NCI-H1092 treated with DMSO at 0.1 percent for 48 hours (cell line): ENCODE measurements around the gene MROH9.
A peak's percentile ranks its signal among the peaks of the same experiment; 100 is the strongest.

ENCODE experiments used
- DNase-seq: peaks from one replicate; lab custom pipeline; 2025; lab: John Stamatoyannopoulos, UW

The MROH9 gene

DNA sequence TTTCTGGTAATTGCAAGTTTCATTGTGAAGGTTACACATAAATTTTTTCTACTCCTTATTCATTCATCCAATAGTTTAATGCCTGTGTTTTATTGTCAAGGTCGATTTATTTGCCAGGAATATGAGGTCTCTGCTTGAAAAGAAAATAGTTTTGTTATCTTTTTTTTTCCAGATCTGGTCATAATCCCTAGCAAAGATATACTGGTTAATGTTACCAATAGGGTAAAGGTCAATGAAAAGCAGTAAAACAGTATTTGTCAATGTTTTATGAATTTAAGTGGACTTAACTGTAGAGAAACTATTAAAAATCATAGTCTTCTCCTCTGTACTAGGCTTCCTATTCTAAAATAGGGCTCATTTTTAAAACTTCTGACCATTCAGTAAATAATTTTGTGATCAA is 147.3 kb downstream of the MROH9 start:
- DNase-seq, result no peak

DNA sequence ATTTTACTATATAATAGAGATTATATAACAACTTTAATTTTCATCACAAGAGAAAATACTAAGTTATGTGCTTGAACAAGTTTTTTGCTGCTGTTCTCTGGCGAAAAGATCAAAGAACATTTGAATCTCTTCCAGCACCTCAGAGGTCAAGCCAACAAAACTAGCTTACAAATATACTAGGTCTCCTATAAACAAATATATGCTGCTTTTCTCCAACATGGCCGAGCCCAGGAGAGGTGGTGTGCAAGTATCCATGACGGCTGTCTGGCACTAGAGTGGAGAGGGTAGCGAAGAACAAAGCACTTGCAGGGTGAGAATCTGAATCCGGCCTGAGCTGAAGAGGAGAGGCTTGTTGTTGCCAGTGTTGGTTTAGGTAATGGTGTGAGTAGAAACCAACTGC is 147.9 kb downstream of the MROH9 start:
- DNase-seq, result peak; percentile 29

DNA sequence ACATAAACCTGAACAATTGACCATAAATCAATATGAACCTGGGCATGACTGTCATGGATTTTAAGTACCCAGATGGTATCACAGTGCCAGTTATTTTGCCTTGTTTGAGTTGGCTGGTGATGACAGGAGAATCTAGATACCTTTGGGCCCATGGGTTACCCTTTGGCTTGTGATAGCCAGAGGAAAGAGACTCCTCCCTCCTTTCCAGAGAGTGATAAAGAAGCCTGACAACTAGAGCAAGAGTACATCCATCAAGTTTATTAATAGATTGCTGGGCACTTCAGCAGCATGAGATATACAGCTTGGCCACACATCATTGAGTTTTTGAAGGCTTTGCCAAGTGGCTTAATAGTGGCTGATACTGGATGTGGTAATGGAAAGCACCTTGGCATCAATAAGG is 148.8 kb downstream of the MROH9 start:
- DNase-seq, result no peak

DNA sequence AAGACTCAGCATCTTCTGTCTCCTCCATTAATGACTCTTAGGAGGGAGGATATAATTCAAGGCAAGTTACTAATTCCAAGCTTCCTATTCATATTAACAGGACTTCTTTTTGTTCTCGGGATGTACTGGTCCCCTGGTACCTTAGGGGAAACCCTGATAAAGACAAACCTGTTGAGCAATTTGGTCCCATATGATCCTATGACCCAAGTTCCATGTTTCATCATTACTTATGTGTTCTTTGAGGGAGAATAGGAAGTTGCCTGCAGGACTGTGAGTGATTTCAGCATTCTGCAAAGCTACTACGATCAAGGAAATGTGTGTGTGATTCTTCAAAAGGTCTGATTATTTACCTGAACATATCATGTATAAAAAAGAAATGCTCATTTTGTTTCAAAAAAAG is 149.5 kb downstream of the MROH9 start:
- no peak for DNase-seq

DNA sequence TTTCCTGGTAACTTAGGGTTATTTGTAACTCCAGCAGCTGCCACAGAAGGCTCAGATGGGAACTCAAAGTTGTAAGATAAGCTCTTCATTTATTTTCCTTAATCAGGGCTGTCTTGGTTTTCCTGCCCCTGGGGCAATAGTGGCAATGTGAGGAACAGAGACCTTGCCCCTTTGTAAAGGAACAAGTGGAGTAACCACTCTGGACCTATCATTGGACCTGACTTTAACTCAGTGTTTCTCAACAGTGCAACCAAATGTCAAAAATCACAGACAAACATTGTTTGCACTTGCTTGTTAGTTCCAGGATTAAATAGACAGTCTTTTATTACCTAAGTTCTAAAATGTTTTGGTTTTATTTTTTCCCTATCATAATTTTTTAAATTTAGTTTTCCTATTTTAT is 152.6 kb downstream of the MROH9 start:
- DNase-seq, result no peak

DNA sequence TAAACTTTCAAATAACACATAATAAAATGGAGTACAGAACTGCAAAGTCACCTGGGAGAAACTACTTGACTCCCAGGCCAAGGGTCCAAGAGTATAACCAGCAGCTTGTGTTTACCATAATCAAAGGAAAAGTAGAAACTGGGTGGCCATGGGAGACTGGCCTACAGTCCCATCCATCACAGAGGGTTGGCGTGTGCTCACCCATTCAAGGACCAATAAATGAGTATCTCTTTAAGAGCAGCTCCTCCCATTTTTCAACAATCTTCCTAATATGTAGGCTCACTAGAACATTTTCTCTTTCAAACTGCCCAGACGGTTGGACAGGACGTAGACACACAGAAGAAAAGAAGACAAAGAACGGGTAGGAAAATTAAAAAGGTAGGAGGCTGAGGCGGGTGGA is 155.3 kb downstream of the MROH9 start, which contains the start of gene FMO3:
Gene FMO3 (plus strand): TSS at position 302 of the 400 bp plus-strand sequence. CDS start 1,754 bp downstream, outside the sequence.
- DNase-seq, result no peak

DNA sequence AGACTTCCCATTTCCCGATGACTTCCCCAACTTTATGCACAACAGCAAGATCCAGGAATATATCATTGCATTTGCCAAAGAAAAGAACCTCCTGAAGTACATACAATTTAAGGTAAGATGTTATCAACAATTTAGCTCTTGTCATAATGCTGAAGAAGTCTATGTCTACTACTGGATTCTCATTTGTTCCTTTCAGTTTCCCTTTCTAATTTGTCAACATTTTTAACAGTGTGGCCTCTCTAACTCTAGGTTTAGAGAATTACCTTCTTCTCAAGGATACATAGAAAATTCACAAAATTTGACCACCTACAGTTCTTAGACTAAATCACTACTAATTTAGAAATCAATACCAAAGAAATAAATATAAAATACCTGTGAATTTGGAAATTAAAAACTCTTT is 168.5 kb downstream of the MROH9 start:
- no peak for DNase-seq

DNA sequence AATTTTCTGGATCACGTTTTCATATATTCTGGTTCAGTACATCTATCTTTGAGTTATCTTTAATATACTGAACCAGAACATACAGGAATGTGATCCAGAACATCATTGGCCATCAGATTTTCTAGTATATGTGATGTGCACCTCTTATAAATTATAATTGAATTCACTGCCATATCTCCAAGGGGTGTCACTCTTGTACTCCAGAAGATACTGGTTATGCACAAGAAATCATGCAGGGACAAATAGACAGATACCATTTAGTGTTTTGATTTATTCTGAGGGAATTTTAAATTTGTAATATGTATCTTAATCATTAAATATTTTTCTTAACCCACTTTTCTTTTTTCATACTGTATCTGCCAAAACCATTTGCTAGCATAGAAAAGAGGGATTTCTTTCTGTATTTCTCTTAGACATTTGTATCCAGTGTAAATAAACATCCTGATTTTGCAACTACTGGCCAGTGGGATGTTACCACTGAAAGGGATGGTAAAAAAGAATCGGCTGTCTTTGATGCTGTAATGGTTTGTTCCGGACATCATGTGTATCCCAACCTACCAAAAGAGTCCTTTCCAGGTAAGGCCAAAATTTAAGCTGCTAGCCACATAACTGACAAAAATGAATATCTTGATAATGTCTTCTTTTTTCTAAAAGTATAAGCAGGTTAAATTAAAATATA is 172.1 kb downstream of the MROH9 start:
- no peak for DNase-seq

DNA sequence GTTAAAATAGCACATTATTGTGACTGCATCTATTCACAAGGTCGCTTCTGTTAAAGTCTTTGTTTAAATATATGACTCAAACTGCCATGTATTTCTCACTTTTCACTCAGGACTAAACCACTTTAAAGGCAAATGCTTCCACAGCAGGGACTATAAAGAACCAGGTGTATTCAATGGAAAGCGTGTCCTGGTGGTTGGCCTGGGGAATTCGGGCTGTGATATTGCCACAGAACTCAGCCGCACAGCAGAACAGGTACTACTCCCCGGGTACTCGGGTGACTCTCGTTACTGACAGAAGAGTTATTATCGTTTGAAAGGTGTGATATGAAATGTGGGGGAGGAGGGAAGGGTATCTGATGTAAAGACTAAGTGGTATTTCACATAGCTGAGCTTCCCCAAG is 172.6 kb downstream of the MROH9 start:
- DNase-seq, result no peak

DNA sequence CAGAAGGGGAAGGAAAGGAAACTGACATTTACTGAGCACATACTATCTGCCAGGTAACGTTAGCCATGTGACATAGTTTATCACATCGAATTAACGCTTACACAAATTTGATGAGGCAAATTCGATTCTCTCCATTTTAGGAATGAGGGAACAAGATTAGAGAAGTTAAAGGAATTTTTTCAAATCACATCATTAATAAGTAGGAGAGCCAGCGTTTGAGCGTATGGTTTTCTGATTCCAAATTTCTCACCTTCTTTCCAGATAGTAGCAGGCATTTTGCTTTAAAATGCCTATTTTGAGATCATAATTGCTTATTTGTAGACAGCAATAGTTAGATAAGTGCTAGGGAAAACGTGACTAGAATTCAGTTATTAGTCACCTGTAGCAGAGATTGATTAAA is 174.6 kb downstream of the MROH9 start:
- DNase-seq, result no peak

DNA sequence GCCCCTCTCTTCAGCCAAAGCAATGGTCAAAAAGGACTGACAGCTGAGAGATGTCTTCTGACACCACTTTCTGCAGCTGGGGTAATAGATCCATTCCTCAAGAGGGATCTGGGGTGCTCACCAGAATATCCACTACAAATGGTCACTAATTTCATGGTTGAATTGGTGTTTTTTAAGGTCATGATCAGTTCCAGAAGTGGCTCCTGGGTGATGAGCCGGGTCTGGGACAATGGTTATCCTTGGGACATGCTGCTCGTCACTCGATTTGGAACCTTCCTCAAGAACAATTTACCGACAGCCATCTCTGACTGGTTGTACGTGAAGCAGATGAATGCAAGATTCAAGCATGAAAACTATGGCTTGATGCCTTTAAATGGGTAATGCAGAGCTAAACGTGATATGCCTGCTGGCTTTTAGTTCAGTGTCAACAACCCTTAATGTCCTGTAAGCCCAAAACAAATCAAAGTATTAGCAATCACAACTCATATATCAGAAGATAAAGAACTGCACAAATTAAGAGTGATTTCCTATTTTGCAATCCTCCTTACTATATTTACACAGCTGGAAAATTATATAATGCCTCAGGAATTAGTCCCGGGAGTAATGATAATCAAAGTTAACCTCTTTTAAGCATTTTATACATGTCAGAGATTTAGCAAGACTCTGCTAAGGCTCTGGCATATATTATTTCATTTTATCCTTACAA is 175.4 kb downstream of the MROH9 start:
- DNase-seq, result no peak

DNA sequence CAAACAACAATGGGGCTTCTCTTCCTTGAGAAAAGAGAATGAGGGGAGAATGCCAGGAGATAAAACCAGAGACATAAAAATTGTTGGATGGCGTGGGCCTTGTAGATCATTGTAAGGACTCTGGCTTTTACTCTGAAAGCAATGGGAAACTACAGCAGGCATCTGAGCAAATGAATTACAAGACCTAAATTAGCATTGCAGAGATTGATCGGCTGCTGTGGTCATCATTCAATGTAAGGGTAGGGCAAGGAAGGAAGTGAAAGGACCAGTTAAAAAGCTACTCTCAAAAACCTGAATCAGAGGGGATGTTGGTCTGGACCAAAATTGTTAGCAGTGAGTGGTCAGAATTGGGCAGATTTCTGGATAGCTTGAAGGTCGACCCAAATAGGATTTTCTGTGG is 176.8 kb downstream of the MROH9 start:
- no peak for DNase-seq

DNA sequence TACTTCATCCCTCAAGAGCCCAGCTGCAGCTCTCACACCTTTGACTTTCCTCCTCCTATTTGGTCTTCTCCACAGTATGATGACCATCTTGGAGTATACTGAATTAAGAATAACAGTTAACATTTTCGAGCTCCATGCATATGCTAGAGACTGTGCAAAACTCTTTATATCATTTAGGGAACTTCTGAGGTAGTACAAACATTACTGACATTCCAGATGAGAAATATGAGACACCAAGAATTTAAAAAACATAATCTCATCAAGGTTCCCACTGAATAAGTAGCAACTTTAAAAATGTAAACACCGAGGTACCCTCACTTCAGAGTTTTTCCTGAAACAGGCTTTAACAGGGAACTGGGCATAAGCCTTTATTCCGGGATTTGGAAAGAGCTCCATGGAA is 178.0 kb downstream of the MROH9 start:
- no peak for DNase-seq
